GM13976 (cell line): Measurements from ENCODE around the gene SDK1.

Experiments
- DNase-seq: peaks from one replicate; pipeline ENCODE4 v3.0.0; 2012; ENCODE audit warnings: low spot score
- in situ Hi-C: fragments of 300-500 bp; cut with MboI; formaldehyde crosslinking; loops from one replicate; pipeline ENCODE4 v1.12.0; 2022; ENCODE audit warnings: low sequenced_read_pairs, mixed read lengths, inconsistent platforms; ENCODE audit not compliant: unreplicated experiment
- TF ChIP-seq, protein P1 (sequence below): IDR thresholded peaks from 2 replicates; pipeline ENCODE4 v1.5.1; 2012; ENCODE audit warnings: borderline replicate concordance, mild to moderate bottlenecking; ENCODE audit not compliant: insufficient read depth; ENCODE audit errors: extremely low read depth, missing control alignments, control extremely low read depth

The SDK1 gene

GRCh38 chr7:4268040-4268965 is 967.3 kb downstream of the SDK1 start:
- no peak for DNase-seq
- in situ Hi-C loops = no loop called here
- TF ChIP-seq, protein P1, sequence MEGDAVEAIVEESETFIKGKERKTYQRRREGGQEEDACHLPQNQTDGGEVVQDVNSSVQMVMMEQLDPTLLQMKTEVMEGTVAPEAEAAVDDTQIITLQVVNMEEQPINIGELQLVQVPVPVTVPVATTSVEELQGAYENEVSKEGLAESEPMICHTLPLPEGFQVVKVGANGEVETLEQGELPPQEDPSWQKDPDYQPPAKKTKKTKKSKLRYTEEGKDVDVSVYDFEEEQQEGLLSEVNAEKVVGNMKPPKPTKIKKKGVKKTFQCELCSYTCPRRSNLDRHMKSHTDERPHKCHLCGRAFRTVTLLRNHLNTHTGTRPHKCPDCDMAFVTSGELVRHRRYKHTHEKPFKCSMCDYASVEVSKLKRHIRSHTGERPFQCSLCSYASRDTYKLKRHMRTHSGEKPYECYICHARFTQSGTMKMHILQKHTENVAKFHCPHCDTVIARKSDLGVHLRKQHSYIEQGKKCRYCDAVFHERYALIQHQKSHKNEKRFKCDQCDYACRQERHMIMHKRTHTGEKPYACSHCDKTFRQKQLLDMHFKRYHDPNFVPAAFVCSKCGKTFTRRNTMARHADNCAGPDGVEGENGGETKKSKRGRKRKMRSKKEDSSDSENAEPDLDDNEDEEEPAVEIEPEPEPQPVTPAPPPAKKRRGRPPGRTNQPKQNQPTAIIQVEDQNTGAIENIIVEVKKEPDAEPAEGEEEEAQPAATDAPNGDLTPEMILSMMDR = no peak

DNA sequence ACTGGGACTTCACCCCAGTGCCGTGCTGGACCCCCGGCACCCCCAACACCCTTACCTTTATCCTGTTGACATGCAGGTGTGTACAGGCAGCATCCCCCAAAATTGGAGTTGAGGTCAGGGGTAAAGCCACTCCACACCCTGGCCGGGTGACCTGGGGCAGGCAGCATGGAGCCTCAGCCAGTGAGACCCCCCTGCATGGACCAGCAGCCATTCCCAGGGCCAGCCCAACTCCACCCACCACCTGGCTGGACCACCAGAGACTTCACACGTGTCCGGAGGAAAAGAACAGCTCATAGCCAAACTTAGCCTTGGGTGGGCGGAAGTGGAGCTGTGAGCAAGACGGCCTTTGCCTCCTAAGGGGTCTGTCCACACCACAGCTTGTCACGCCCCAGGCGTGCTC is 968.0 kb downstream of the SDK1 start:
- TF ChIP-seq, protein P1 = no peak
- in situ Hi-C loops = no loop called here
- DNase-seq = no peak

DNA sequence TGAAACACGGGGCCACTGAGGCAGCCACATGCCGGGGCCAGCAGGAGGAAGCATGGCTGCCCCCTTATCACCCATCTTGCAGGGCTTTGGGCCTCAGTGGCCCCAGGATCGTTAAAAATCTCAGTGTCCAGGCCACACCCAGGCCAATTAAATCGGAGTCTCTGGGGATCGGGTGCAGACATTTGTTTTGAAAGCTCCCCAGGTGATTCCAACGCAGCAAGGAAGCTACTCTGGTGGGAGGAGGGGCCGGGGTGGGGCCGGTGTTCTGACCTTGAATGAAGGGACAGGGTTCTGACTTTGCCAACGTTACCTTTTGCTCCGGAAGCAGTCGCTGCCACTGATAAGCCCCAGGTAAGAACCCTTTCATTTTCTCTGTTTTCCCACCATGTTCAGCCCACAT is 968.7 kb downstream of the SDK1 start:
- in situ Hi-C loops = no loop called here
- TF ChIP-seq, protein P1 = no peak
- no peak for DNase-seq

DNA sequence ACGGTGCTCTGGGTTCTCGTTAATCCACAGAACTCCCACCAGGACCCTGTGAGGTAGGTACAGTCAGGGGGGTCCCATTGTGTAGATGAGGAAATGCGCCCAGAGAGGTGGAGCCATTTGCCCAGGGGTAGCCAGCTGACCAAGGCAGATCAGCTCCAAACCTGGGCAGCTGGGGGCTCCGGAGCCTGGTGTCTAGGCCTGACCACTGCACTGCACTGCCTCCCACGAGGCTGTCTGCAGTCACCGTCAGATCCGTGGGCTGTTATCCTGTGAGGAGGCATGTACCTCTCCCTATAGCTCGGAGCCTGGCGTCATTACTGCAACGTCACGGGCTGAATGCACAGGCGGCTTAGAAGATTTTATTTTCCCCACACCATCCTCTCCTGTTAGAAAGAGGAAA is 969.2 kb downstream of the SDK1 start:
- in situ Hi-C loops = no loop called here
- no peak for DNase-seq
- TF ChIP-seq, protein P1 = no peak

DNA sequence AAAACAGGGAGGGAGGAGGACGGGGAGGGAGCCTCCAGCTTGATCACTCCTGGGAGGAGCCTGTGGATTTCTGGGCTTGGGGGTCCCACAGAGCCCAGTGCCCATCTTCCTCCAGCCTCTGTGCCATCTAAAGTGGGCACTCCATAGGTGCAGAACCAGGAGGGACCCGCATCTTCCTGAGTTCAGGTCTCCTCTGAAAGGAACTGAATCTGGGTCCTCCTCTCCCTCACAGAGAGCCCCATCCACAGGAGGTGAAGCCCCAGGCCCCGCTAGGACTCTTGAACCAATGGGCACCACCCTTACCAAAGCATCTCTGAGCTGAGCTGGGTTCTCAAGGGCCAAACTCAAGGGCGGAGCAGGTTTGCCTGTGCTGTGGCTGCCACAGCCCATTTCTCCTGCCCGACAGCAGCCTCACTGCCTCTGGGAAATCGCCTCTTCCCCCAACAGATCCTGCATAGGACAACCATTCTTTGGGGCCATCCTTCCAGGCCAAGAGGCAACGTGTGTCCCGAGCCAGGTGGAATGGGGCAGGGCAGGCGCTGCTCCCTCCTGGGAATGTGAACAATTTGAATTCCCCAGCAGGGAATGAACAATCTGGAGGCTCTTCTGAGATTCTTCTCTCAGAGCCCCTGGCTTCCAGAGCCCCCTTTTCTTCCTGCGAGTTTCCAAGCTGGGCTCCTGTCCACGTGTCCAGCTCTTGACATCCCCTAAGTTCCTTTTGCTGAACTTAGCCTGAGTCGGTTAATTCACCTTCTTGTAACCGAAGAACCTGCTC is 970.1 kb downstream of the SDK1 start:
- no peak for DNase-seq
- TF ChIP-seq, protein P1 = no peak

DNA sequence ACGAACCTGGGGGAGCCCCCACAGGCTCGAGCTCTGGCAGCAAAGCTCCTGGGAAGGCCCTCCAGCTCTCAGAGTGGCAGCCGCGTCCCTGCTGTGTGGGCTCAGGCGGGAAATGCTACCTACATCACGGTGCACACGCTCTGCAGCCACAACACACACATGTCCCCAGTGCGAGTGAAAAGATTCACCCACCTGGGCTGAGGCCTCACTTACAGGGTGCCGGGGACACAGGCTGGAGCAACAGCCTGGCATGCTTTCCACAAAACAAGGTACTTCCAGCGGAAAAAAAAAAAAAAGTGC is 970.6 kb downstream of the SDK1 start:
- in situ Hi-C loops = no loop called here
- TF ChIP-seq, protein P1 = no peak

More for the DNA sequence above, 970.1 kb downstream of the SDK1 start:
- in situ Hi-C loops = no loop called here

More for the DNA sequence above, 970.6 kb downstream of the SDK1 start:
- no peak for DNase-seq
